NCI-H748 treated with DMSO at 0.1 percent for 48 hours (cell line): ENCODE results near the gene MALAT1.
A peak's percentile ranks its signal among the peaks of the same experiment; 100 is the strongest.
"Not testable (repeated sequence)": the region's sequence is repeated elsewhere in the genome, so short reads cannot be mapped to it uniquely, and the experiment has no call there.

Experiments used
- DNase-seq: peaks from one replicate; lab custom pipeline; 2025; lab: John Stamatoyannopoulos, UW

The MALAT1 gene

GRCh38 chr11:65522718-65523630 lies 24.1 kb downstream of the MALAT1 start:
- DNase-seq: not testable (repeated sequence)

GRCh38 chr11:65523631-65523968 lies 24.8 kb downstream of the MALAT1 start:
- not testable (repeated sequence) for DNase-seq

GRCh38 chr11:65524014-65524740 lies 25.3 kb downstream of the MALAT1 start:
- DNase-seq: no peak

GRCh38 chr11:65524741-65525545 lies 26.1 kb downstream of the MALAT1 start, which contains the start of gene SCYL1:
SCYL1 (plus strand) TSS chr11:65525083; CDS start chr11:65525154, 71 bp downstream.
- DNase-seq: peak; percentile 27

- no peak for DNase-seq
These were observed 27.0 kb downstream of the MALAT1 start for GRCh38 chr11:65525546-65526480.

- DNase-seq: no peak
These were observed 27.9 kb downstream of the MALAT1 start for GRCh38 chr11:65526744-65527143.

GRCh38 chr11:65528819-65529350 lies 30.0 kb downstream of the MALAT1 start:
- DNase-seq: no peak

- DNase-seq: no peak
These were observed 30.8 kb downstream of the MALAT1 start for GRCh38 chr11:65529475-65530156.

GRCh38 chr11:65530157-65530496 lies 31.3 kb downstream of the MALAT1 start:
- no peak for DNase-seq

- DNase-seq: no peak
These were observed 33.7 kb downstream of the MALAT1 start for GRCh38 chr11:65532388-65533064.

- no peak for DNase-seq
These were observed 36.3 kb downstream of the MALAT1 start for GRCh38 chr11:65535102-65535501.

GRCh38 chr11:65536412-65537295 lies 37.8 kb downstream of the MALAT1 start:
- DNase-seq: no peak

- no peak for DNase-seq
These were observed 38.4 kb downstream of the MALAT1 start for GRCh38 chr11:65537296-65537597.

- no peak for DNase-seq
These were observed 38.9 kb downstream of the MALAT1 start for GRCh38 chr11:65537620-65538231.

- DNase-seq: no peak
These were observed 39.5 kb downstream of the MALAT1 start for GRCh38 chr11:65538232-65538914.

GRCh38 chr11:65538915-65539743 lies 40.3 kb downstream of the MALAT1 start:
- DNase-seq: peak; percentile 12

GRCh38 chr11:65539744-65540289 lies 41.0 kb downstream of the MALAT1 start:
- DNase-seq: peak; percentile 58
